Measurements from ENCODE around the gene TMEM138.
"Not testable (repeated sequence)": the region's sequence is repeated elsewhere in the genome, so short reads cannot be mapped to it uniquely, and the experiment has no call there.

TMEM138 gene

DNA sequence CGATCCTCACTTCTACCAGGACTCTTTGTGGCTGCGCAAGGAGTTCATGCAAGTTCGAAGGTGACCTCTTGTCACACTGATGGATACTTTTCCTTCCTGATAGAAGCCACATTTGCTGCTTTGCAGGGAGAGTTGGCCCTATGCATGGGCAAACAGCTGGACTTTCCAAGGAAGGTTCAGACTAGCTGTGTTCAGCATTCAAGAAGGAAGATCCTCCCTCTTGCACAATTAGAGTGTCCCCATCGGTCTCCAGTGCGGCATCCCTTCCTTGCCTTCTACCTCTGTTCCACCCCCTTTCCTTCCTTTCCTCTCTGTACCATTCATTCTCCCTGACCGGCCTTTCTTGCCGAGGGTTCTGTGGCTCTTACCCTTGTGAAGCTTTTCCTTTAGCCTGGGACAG, 6.5 kb downstream of the TMEM138 start:
- no peak for DNase-seq

DNA sequence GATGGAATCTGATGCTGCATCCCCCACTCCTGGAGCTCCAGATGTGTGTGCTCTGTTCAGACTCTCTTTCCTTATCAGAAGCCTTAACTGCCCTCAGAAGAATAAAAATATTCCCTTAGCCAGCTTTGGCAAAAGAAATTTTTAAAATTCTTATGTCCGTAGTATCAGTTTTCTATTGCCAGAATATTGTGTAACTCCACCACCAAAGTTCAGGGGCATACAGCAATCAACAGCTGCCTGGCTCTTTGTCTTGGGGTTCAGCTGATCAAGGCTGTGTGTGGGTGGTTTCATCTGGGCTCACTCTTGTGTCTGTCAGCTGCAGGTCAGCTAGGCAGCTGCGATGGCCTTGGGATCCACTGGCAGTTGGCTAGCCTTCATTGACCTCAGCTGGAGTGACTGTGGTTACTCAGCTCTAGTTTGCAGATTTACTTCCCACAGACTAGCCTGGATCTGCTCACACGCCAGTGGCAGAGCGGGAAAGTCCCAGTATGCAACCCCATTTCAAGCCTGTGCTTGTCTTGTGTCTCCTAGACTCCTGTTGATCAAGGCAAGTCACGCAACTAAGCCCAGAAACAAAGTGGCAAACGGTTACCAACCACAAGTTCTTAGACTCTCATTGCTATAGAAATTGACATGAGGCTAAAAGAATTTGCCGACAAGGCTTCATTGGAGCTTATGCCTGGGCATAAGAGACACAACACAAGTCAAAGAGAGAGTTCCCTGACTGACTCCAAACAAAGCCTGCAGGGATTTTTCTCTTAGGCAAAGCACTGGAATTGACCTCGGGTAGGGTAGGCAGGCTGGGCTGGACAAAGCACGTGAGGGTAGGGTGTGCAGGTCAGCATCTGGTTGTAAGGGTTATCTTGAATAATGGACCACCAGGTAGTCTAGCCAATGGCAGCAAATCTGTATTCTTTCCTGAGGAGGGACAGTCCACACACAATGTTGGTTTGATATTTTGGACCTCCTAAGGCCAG, 7.5 kb downstream of the TMEM138 start:
- no peak for DNase-seq

DNA sequence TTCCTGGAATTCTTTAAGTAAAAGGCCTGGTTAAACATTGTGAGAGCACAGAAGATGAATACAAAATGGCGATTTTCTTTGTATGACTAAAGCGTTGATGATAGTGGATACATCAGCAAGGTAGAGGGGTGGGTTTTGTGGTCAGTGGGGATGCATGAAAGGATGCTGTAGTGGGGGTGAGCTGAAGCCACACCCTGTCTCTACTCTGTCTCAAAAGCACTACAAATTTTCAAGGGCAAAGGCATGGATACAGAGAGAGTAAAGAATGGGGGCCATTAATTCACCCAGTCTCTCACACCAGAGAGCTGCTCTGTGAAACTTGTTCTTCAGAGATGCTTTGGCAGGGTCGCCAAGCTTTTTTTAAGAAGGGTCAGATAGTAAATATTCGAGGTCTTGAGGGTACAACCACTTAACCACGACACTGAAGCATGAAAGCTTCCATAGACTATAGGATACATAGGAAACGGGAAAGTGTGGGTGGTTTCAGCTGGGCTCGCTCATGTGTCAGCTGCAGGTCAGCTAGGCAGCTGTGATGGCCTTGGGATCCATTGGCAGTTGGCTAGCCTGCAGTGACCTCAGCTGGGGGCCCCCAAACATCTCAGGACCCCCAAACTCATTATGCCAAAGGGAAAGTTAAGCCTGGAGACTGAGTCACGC, 8.3 kb downstream of the TMEM138 start:
- DNase-seq: no peak

- no peak for DNase-seq
Measured at GRCh38 chr11:61372659-61373420, 10.7 kb downstream of the TMEM138 start.

- DNase-seq: no peak
Measured at GRCh38 chr11:61375761-61376108, 13.6 kb downstream of the TMEM138 start.

GRCh38 chr11:61377461-61378160, 15.4 kb downstream of the TMEM138 start:
- DNase-seq: no peak

- no peak for DNase-seq
Measured at GRCh38 chr11:61378713-61379313, 16.6 kb downstream of the TMEM138 start.

DNA sequence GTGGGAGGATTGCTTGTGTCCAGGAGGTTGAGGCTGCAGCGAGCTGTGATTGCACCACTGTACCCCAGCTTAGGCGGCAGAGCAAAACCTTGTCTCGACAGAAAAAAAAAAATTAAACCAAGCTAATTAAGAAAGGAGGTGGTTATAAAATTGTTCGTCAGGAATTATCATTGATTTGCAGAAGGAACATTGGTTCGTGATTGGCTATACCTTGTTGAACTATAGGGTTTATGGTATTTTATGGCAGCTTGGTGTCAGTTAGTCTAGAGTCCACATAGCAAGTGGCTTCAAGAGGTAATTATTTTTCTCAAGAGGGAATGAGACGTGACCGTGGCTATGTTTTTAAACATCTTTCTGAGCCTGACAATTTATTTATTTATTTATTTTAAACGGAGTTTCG, 18.7 kb downstream of the TMEM138 start:
- no peak for DNase-seq

DNA sequence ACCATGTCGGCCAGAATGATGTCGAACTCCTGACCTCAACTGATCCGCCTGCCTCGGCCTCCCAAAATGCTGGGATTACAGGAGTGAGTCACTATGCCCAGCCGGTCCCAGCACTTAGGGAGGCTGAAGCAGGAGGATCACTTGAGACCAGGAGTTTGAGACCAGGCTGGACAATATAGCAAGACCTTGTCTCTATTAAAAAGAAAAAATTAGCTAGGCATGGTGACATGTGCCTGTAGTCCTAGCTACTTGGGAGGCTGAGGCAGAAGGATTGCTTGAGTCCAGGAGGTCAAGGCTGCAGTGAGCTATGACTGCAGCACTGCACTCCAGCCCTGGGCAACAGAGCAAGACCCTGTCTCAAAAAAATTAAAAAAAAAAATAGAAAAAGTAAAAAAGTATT, 21.7 kb downstream of the TMEM138 start:
- DNase-seq: not testable (repeated sequence)

DNA sequence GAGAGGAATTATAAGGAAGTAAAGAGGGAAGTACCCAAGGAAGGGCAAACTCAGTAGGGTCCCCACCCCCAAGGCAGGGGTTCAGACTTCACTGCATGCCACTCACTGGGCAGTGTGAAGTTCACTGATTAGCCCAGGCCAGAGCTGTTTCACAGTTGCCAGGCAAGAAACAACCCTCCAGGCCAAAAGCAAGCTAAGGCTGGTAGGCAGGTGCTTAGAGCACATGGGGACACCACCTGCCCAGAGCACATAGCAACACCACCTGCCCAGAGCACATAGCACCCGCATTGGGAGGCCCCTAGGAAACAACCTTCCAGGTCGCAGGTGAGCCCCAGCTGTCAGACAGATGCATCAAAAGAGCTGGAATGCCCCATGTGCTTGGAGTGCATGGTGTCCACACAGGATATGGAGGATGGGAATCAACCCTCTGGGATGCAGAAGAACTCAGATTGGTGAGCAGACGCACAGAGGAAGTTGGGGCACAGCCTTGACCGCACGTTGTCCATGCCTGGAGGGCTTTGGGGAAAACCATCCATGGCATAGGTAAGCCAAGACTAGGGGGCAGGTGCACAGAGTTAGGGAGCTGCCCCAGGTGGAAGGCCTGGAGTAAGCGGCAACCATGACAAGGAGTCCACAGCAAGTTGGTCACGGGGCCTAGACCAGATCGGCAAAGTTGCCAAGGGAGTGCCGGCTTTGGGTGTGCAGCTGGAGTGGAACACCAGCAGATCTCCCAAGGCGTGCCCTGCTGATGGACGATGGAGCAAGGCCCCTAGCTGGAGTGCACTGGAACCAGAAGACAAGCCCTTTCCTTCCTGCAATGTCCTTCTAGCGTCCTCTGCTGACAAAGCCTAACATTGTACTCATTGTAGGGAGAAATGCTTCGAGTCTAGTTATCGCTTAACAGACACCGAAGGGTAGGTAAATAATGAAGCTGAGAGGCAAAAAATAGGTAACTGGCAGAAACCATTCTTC, 22.4 kb downstream of the TMEM138 start:
- no peak for DNase-seq

GRCh38 chr11:61390161-61390560, 28.0 kb downstream of the TMEM138 start:
- DNase-seq: no peak

- DNase-seq: no peak
Measured at GRCh38 chr11:61392981-61393595, 30.9 kb downstream of the TMEM138 start.

- no peak for DNase-seq
Measured at GRCh38 chr11:61401173-61401572, 39.0 kb downstream of the TMEM138 start.

DNA sequence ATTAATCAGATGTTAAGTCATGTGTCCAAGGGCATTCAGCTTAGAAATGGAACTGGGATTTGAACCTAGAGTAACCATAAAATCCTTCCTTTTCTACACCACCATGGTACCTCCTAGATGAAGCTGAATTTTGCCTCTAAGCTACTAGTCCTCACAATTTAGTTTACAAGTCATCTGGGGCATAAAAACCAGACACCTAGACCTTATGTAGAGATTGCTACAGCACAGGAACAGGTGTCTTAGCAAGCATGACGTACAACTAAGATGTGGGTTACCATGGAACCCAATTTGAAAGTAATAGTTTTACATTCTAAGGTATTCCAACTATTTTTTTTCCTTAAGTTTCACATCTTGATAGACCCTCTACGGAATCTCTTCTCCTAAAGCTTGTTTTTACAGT, 39.4 kb downstream of the TMEM138 start:
- DNase-seq: no peak

DNA sequence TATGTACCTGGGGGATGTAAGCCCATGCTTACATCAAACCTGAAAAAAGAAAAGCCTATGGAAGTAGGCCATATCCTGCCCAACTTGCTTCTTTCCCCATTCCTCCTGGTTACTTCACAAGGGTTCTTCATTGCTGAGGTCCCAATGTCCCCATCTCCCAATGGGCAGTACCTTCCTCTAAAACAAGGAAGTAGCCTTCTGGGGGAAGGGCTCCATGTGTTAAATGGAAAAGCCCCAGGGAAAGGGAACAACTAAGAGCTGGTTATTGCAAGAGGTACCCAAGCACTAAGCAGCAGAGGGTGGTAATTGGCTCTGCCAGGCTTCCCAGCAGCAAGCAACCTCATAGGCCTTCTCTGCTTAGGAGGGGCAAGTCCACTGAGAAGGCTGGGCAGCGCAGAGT, 41.5 kb downstream of the TMEM138 start:
- no peak for DNase-seq

DNA sequence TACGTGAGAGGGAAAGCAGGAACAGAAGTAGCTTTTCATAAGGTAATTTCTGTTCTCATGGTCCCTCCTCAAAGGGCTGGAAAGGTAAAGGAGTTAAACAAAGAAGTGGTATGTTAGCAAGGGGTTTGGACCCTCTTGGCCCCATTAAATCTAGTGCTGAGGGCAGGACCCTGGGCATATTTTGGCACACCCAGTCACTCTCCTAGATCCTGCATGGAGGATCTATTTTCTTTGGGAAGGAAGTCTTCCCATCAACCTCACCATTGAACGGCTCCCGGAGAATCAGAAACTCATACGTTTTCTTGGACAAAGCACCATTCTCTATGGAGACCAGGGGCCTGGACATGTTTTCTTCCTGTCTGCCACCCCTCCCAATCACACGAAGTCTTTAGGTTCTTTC, 41.9 kb downstream of the TMEM138 start:
- no peak for DNase-seq

- DNase-seq: no peak
Measured at GRCh38 chr11:61404641-61405040, 42.5 kb downstream of the TMEM138 start.

DNA sequence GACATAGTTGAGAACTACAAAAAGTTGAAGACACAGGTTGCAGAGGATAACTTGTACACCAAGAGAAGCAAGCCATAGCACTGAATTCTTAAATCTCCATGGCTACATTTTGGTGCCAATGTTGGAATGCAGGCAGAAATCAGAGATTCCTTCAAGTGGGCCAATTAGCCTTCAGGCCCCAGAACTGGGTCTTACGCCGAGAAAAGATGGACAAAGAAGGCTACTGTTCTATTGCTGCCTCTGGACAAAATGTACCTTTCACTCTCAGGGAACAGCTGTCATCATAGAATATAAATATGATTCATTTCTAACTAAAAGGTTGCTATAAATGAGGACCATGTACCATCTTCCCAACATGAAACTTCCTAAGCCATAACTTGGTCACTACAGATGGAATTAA, 43.9 kb downstream of the TMEM138 start:
- DNase-seq: no peak

DNA sequence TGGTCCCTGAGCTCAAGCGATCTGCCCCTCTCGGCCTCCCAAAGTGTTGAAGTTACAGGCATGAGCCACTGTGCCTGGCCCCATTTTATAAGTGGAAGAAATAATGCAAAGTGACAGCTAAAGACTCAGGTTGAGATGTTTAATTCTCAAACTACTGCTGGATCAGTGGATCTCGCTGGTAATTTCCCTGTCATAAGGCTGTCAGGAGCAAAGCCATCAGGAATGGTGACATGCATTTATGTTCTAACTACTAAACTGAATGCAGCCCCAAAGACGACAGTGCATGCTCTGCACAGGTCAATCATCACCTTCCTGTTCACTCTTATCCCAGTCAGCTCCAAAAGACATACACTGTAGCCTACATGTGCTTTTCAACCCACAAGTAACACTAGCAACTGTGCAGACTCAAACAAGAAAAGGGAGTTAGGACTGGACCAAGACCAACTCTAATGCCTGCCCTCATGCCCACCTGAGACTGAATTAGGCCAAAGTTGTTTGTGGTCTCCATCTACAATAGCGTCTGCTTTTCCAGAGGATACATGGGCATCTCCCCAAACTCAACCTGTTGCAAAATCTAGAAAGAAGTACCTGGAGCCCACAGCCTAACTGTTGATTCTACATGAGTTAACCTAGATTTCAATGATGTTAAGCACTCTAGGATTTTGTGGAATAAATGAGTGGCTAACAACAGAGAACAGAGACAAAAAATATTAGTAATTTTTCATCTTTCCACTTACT, 45.0 kb downstream of the TMEM138 start:
- no peak for DNase-seq

DNA sequence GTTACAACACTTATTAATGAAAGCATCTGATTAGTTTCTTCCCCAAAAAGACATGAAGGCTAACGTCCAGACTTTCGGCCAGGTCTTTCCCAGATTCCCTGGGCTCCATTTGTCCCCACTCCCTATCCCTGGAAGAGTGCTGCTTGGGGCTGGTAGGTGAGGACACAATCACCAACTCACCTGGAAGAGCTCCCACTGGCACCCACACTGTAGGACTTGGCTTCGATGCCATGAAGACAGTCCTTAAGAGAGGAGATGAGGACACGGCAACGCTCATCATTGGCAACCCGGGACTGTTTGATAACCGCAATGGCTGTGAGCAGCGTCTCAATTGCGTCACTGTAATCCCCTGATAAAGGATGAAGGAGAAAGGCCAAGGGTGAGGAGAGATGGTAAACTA, 49.4 kb downstream of the TMEM138 start:
- DNase-seq: no peak

Measured in NCI-H187 (cell line).